GM23338 (cell line): ENCODE measurements around the gene YIPF6. TPM values are rescaled to one million over a fixed set of nuclear protein-coding genes. Genes with fewer than 3 reads are reported as not detected.

Source experiments
- ATAC-seq: fragments of 200-7000 bp; cut with Tn5 transposase; 3 replicates; pipeline ENCODE4 v1.9.1; 2020
- DNase-seq: peaks from one replicate; pipeline ENCODE4 v3.0.0-alpha.2; 2015; ENCODE audit warnings: low spot score
- H2AFZ ChIP-seq: fragments of 200-600 bp; sonication (generic); 2 replicates; pipeline ENCODE4 v1.8.0; 2016; ENCODE audit warnings: antibody characterized with exemption, mild to moderate bottlenecking, moderate library complexity
- H3F3A ChIP-seq: fragments of 200-600 bp; sonication (generic); replicated peaks from 2 replicates; pipeline ENCODE4 v1.8.0; 2017; ENCODE audit warnings: antibody characterized with exemption, mixed run types, low read depth
- H3K27ac ChIP-seq: fragments of 200-600 bp; sonication (generic); 2 replicates; pipeline ENCODE4 v1.6.1; 2016; ENCODE audit warnings: low read depth
- H3K27me3 ChIP-seq: fragments of 200-600 bp; sonication (generic); 2 replicates; pipeline ENCODE4 v1.8.0; 2016; ENCODE audit warnings: mild to moderate bottlenecking, mixed run types, moderate library complexity; ENCODE audit not compliant: insufficient read depth
- H3K36me3 ChIP-seq: fragments of 200-600 bp; sonication (generic); 2 replicates; pipeline ENCODE4 v1.8.0; 2016; ENCODE audit warnings: mild to moderate bottlenecking; ENCODE audit not compliant: insufficient read depth
- H3K4me1 ChIP-seq: fragments of 200-600 bp; sonication (generic); 2 replicates; pipeline ENCODE4 v1.8.0; 2016; ENCODE audit warnings: mild to moderate bottlenecking, moderate library complexity; ENCODE audit not compliant: insufficient read depth
- H3K4me2 ChIP-seq: fragments of 200-600 bp; sonication (generic); 2 replicates; pipeline ENCODE4 v1.7.1; 2017; ENCODE audit warnings: mixed run types
- H3K4me3 ChIP-seq: fragments of 200-600 bp; sonication (generic); 2 replicates; pipeline ENCODE4 v1.6.1; 2016; ENCODE audit warnings: mixed run types
- H3K79me2 ChIP-seq: fragments of 200-600 bp; sonication (generic); replicated peaks from 2 replicates; pipeline ENCODE4 v1.8.0; 2017; ENCODE audit warnings: mild to moderate bottlenecking; ENCODE audit not compliant: insufficient read depth
- H3K9me2 ChIP-seq: fragments of 200-600 bp; sonication (generic); 2 replicates; pipeline ENCODE4 v1.8.0; 2017; ENCODE audit not compliant: insufficient read depth
- H4K20me1 ChIP-seq: fragments of 200-600 bp; sonication (generic); replicated peaks from 2 replicates; pipeline ENCODE4 v1.8.0; 2017; ENCODE audit warnings: mild to moderate bottlenecking; ENCODE audit not compliant: insufficient read depth
- H3K27ac Mint-ChIP-seq: 2 replicates; pipeline ENCODE4 v1.8.0; 2020; ENCODE audit warnings: inconsistent platforms, mild to moderate bottlenecking, moderate library complexity, mixed read lengths
- H3K27me3 Mint-ChIP-seq: 3 replicates; pipeline ENCODE4 v1.8.0; 2022; ENCODE audit warnings: low read depth, mild to moderate bottlenecking, moderate library complexity, mixed read lengths, inconsistent platforms; ENCODE audit not compliant: insufficient read depth, poor library complexity
- H3K36me3 Mint-ChIP-seq: 3 replicates; pipeline ENCODE4 v1.8.0; 2021; ENCODE audit warnings: low read depth, mild to moderate bottlenecking, inconsistent platforms, moderate library complexity, mixed read lengths
- H3K4me1 Mint-ChIP-seq: 3 replicates; pipeline ENCODE4 v1.8.0; 2020; ENCODE audit warnings: mild to moderate bottlenecking, inconsistent platforms, mixed read lengths
- H3K4me3 Mint-ChIP-seq: 3 replicates; pipeline ENCODE4 v1.8.0; 2021; ENCODE audit warnings: moderate library complexity, mild to moderate bottlenecking, inconsistent platforms, mixed read lengths
- H3K9me3 Mint-ChIP-seq: 3 replicates; pipeline ENCODE4 v1.8.0; 2020; ENCODE audit warnings: moderate library complexity, mild to moderate bottlenecking, inconsistent platforms, mixed read lengths
- ETS1 ChIP-seq: IDR thresholded peaks from 2 replicates; pipeline ENCODE4 v1.6.1; 2016; ENCODE audit warnings: antibody characterized with exemption
- ZNF114 ChIP-seq: fragments of 250-450 bp; sonication (Bioruptor Pico); IDR thresholded peaks from 2 replicates; pipeline ENCODE4 v1.5.0; 2020; ENCODE audit warnings: mild to moderate bottlenecking, moderate library complexity
- ZNF331 ChIP-seq: fragments of 250-450 bp; sonication (Bioruptor Pico); IDR thresholded peaks from 2 replicates; pipeline ENCODE4 v1.5.0; 2020; ENCODE audit warnings: low read depth, mild to moderate bottlenecking, moderate library complexity
- ZNF462 ChIP-seq: fragments of 250-450 bp; sonication (Bioruptor Pico); IDR thresholded peaks from 2 replicates; pipeline ENCODE4 v1.5.0; 2020; ENCODE audit warnings: mild to moderate bottlenecking, moderate library complexity
- polyA plus RNA-seq: library from polyadenylated mRNA; unstranded; fragments of >200 nt; fragmentation: Nextera tagmentation; extraction: Ambion mirVana; gene quantifications from 2 replicates; pipeline ENCODE4 v1.2.1, GENCODE V29; 2016
- total RNA-seq: library from RNA; depleted of rRNA; stranded (reverse); fragments of >200 nt; shearing (Covaris generic); gene quantifications from 2 replicates; pipeline ENCODE4 v1.2.3, GENCODE V29; 2014

Gene YIPF6
- total and polyA plus RNA-seq, 2 experiments from 2014 or later, result 37.1 to 40.5 TPM

GRCh38 chrX:68487924-68488323, 10.9 kb upstream of the YIPF6 start (continued):
- no peak for TF ChIP-seq ZNF462 (CRISPR knock-in tag)
- TF ChIP-seq ZNF331 (CRISPR knock-in tag), result no peak
- TF ChIP-seq ETS1, result no peak

- no peaks in the 10 kb centered on the region for H3K36me3 ChIP-seq
- H3K27me3 Mint-ChIP-seq, result no peaks in the 10 kb centered on the region
- ATAC-seq (no peak), DNase-seq (no peak)
- H3K9me2 ChIP-seq, result no peaks in the 10 kb centered on the region
- no peaks in the 10 kb centered on the region for H3K4me1 Mint-ChIP-seq
- H3F3A ChIP-seq, result no peaks in the 10 kb centered on the region
- no peaks in the 10 kb centered on the region for H3K79me2 ChIP-seq
- H2AFZ ChIP-seq, result no peak overlapping the region
- no peak overlapping the region for H3K4me2 ChIP-seq
- H3K9me3 Mint-ChIP-seq, result no peaks in the 10 kb centered on the region
- H3K27me3 ChIP-seq, result no peaks in the 10 kb centered on the region
- no peak overlapping the region for H3K4me3 Mint-ChIP-seq
- no peak overlapping the region for H3K4me3 ChIP-seq
- H3K27ac Mint-ChIP-seq, result no peak overlapping the region
- H3K4me1 ChIP-seq, result no peaks in the 10 kb centered on the region
- H4K20me1 ChIP-seq, result no peaks in the 10 kb centered on the region
- no peaks in the 10 kb centered on the region for H3K36me3 Mint-ChIP-seq
- no peak for TF ChIP-seq ZNF114 (CRISPR knock-in tag)
- no peak overlapping the region for H3K27ac ChIP-seq
Observed at GRCh38 chrX:68488657-68489056, 10.2 kb upstream of the YIPF6 start.
